SHP77 treated with DMSO at 0.1 percent for 48 hours (cell line): ENCODE data around the gene TRHDE.

Source experiments
- DNase-seq: peaks from one replicate; lab custom pipeline; 2025; lab: John Stamatoyannopoulos, UW

The TRHDE gene

GRCh38 chr12:72272091-72272661, at the start of gene TRHDE:
Gene TRHDE, plus strand, starts transcription at chr12:72272370. Its CDS starts 274 bp downstream, at chr12:72272644.
- no peak for DNase-seq

- no peak for DNase-seq
Observed at GRCh38 chr12:72226510-72226909, 45.7 kb upstream of the TRHDE start.

- DNase-seq, result no peak
Observed at GRCh38 chr12:72228424-72228823, 43.7 kb upstream of the TRHDE start.

GRCh38 chr12:72230589-72230988, 41.6 kb upstream of the TRHDE start:
- DNase-seq, result no peak

- DNase-seq, result no peak
Observed at GRCh38 chr12:72234886-72235285, 37.3 kb upstream of the TRHDE start.

- DNase-seq, result no peak
Observed at GRCh38 chr12:72236071-72236705, 36.0 kb upstream of the TRHDE start.

- no peak for DNase-seq
Observed at GRCh38 chr12:72241552-72241951, 30.6 kb upstream of the TRHDE start.

- DNase-seq, result no peak
Observed at GRCh38 chr12:72242946-72243345, 29.2 kb upstream of the TRHDE start.

- no peak for DNase-seq
Observed at GRCh38 chr12:72246370-72246769, 25.8 kb upstream of the TRHDE start.

GRCh38 chr12:72250346-72250745, 21.8 kb upstream of the TRHDE start:
- no peak for DNase-seq

- DNase-seq, result no peak
Observed at GRCh38 chr12:72256725-72257124, 15.4 kb upstream of the TRHDE start.

- no peak for DNase-seq
Observed at GRCh38 chr12:72261885-72262284, 10.3 kb upstream of the TRHDE start.

GRCh38 chr12:72264548-72265175, 7.5 kb upstream of the TRHDE start:
- peak; percentile 41 for DNase-seq

- no peak for DNase-seq
Observed at GRCh38 chr12:72267974-72268373, 4.2 kb upstream of the TRHDE start.

- no peak for DNase-seq
Observed at GRCh38 chr12:72268386-72268785, 3.8 kb upstream of the TRHDE start.

GRCh38 chr12:72269491-72269890, 2.7 kb upstream of the TRHDE start:
- no peak for DNase-seq

GRCh38 chr12:72270246-72270645, 1.9 kb upstream of the TRHDE start:
- no peak for DNase-seq

GRCh38 chr12:72270961-72271360, 1.2 kb upstream of the TRHDE start:
- no peak for DNase-seq

- peak; percentile 62 for DNase-seq
Observed at GRCh38 chr12:72271451-72272090, 599 bp upstream of the TRHDE start.

GRCh38 chr12:72272731-72273498, 745 bp downstream of the TRHDE start:
- no peak for DNase-seq

- no peak for DNase-seq
Observed at GRCh38 chr12:72273499-72273837, 1.3 kb downstream of the TRHDE start.

- no peak for DNase-seq
Observed at GRCh38 chr12:72273851-72274351, 1.7 kb downstream of the TRHDE start.
